WTC11 (cell line): ENCODE results near the gene NPAT.

Experiments
- CREB1 ChIP-seq: sonication (generic); formaldehyde crosslinking; IDR thresholded peaks from 2 replicates; pipeline ENCODE4 v1.8.0; 2023; ENCODE audit warnings: mild to moderate bottlenecking, missing genetic modification reagents
- CTCF ChIP-seq: fragments of 200-600 bp; IDR thresholded peaks from 2 replicates; pipeline ENCODE4 v1.8.0; 2022; ENCODE audit warnings: antibody characterized with exemption
- USF2 ChIP-seq: sonication (generic); formaldehyde crosslinking; IDR thresholded peaks from 2 replicates; pipeline ENCODE4 v1.8.1; 2023; ENCODE audit warnings: mild to moderate bottlenecking, missing genetic modification reagents, moderate library complexity

- TF ChIP-seq CTCF, result no peak
- TF ChIP-seq CREB1 (CRISPR knock-in tag), result no peak
- no peak for TF ChIP-seq USF2
Observed at GRCh38 chr11:108218912-108219783, 3.3 kb downstream of the NPAT start.
